KG1 (cell line): ENCODE measurements around the gene KDM6B.

Source experiments
- DNase-seq: peaks from one replicate; lab custom pipeline; 2025; lab: John Stamatoyannopoulos, UW

Gene KDM6B

GRCh38 chr17:7880076-7880868, 46.3 kb downstream of the KDM6B start:
- DNase-seq = no peak

GRCh38 chr17:7881276-7882054, 47.4 kb downstream of the KDM6B start:
- DNase-seq = no peak

- DNase-seq = no peak
Measured at GRCh38 chr17:7882068-7882467, 48.1 kb downstream of the KDM6B start.

GRCh38 chr17:7882629-7883028, 48.6 kb downstream of the KDM6B start:
- DNase-seq = no peak
